Measurements from ENCODE around the gene ACTA2. TPM values are rescaled to one million over a fixed set of nuclear protein-coding genes. Genes with fewer than 3 reads are reported as not detected.

Gene ACTA2
- total RNA-seq, 1 donor from 2014 or later: 37.6 TPM

DNA sequence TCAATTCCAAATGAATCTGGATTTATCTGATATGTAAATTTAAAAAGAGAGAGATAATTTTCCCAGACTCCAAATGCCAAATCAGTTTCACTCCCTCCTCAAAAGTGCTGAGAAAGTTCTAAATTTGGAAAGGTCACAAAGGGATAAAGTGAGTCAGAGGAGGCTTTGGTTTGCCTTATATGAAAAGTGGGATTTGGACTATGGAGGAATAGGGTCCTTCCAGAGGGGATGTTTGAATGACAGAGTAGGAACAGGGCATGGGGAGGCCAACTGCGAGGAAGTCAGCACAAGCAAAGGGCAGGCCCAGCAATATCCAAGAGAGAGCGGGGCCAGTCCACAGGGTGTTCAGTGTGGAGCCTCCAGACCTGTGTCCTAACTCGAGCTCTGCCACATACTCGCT, 28.2 kb upstream of the ACTA2 start:
- DNase-seq (ENCODE audit: low read depth): no peak
- Histone ChIP-seq H3K4me3 (ENCODE audit: low read depth, low read length) (no peak overlapping the region), H3K27me3 (ENCODE audit: control insufficient read depth, insufficient read depth, low read length) (no peaks in the 10 kb centered on the region), H3K36me3 (ENCODE audit: control insufficient read depth, insufficient read depth, low read length) (no peaks in the 10 kb centered on the region)
- no peak for TF ChIP-seq CTCF (IDR thresholded peaks at IDR 0.05; ENCODE audit: insufficient read depth, low read length, poor library complexity, severe bottlenecking)

DNA sequence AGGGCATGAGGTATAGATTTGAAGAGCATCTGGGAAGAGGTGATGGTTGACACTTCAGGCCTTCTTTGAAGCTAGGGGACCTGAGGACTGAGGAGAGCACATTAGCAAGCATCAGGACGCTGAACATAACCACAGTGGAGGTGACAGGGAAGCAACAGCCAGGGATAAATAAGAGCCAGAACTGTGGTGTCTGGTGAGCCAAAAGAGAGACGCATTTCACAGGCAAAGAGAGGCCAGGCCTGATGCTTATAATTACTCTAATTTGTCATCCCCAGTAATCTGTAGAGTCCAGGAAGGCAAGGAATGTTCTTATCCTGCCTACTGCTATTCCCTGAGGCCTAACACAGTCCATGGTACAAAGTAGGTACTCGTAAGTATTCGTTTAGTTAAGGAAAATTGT, 27.7 kb upstream of the ACTA2 start:
- no peak overlapping the region for H3K4me3 ChIP-seq (ENCODE audit: low read depth, low read length)
- no peaks in the 10 kb centered on the region for H3K27me3 ChIP-seq (ENCODE audit: control insufficient read depth, insufficient read depth, low read length)
- no peak for TF ChIP-seq CTCF (IDR thresholded peaks at IDR 0.05; ENCODE audit: insufficient read depth, low read length, poor library complexity, severe bottlenecking)
- no peaks in the 10 kb centered on the region for H3K36me3 ChIP-seq (ENCODE audit: control insufficient read depth, insufficient read depth, low read length)
- no peak for DNase-seq (ENCODE audit: low read depth)

- TF ChIP-seq CTCF (IDR thresholded peaks at IDR 0.05; ENCODE audit: insufficient read depth, low read length, poor library complexity, severe bottlenecking): no peak
- H3K27me3 ChIP-seq (ENCODE audit: control insufficient read depth, insufficient read depth, low read length): no peaks in the 10 kb centered on the region
- no peaks in the 10 kb centered on the region for H3K36me3 ChIP-seq (ENCODE audit: control insufficient read depth, insufficient read depth, low read length)
- H3K4me3 ChIP-seq (ENCODE audit: low read depth, low read length): no peak overlapping the region
- DNase-seq (ENCODE audit: low read depth): no peak
Measured at GRCh38 chr10:88979603-88980002, 27.0 kb upstream of the ACTA2 start.

- H3K4me3 ChIP-seq (ENCODE audit: low read depth, low read length): no peak overlapping the region
- no peaks in the 10 kb centered on the region for H3K36me3 ChIP-seq (ENCODE audit: control insufficient read depth, insufficient read depth, low read length)
- H3K27me3 ChIP-seq (ENCODE audit: control insufficient read depth, insufficient read depth, low read length): no peaks in the 10 kb centered on the region
- TF ChIP-seq CTCF (IDR thresholded peaks at IDR 0.05; ENCODE audit: insufficient read depth, low read length, poor library complexity, severe bottlenecking): no peak
- no peak for DNase-seq (ENCODE audit: low read depth)
Measured at GRCh38 chr10:88979153-88979562, 26.6 kb upstream of the ACTA2 start.

DNA sequence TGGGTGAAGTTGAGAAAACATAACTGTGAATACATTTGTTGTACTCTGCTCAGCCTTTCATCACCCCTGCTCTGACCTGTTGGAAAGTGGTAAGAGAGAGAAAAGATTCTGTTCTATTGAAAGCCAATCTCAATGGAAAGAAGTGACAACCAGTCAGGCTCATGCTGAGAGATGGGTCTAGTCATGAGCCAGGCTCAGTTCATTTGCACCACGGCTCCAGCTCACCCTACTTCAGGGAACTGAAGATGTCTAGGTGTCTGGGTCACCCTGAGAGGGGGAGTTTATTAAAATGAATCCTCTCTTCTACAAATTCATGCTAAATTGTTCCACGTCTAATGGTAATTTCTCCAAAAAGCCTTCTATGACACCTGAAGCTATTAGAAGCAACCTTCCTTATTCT, 25.9 kb upstream of the ACTA2 start:
- no peaks in the 10 kb centered on the region for H3K36me3 ChIP-seq (ENCODE audit: control insufficient read depth, insufficient read depth, low read length)
- DNase-seq (ENCODE audit: low read depth): no peak
- TF ChIP-seq CTCF (IDR thresholded peaks at IDR 0.05; ENCODE audit: insufficient read depth, low read length, poor library complexity, severe bottlenecking): no peak
- H3K4me3 ChIP-seq (ENCODE audit: low read depth, low read length): no peak overlapping the region
- no peaks in the 10 kb centered on the region for H3K27me3 ChIP-seq (ENCODE audit: control insufficient read depth, insufficient read depth, low read length)

DNA sequence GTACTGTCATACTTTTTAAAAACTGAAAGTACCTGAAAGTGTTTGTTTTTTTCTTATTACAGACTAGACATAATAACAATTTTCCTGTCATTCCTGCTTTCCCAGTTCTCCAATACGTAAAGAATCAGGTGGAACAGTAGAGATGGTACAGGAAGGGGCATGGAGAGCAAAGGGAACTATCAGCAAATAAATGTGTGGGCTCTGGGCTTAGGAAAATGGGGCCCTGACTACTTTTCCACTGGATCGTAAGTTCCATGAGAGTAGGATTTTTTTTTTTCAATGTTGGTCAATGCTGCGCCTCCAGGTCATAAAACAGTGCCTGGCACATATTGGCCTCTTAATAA, 22.8 kb upstream of the ACTA2 start:
- TF ChIP-seq CTCF (IDR thresholded peaks at IDR 0.05; ENCODE audit: insufficient read depth, low read length, poor library complexity, severe bottlenecking): no peak
- Histone ChIP-seq H3K27me3 (ENCODE audit: control insufficient read depth, insufficient read depth, low read length) (no peaks in the 10 kb centered on the region), H3K4me3 (ENCODE audit: low read depth, low read length) (no peak overlapping the region), H3K36me3 (ENCODE audit: control insufficient read depth, insufficient read depth, low read length) (no peaks in the 10 kb centered on the region)
- no peak for DNase-seq (ENCODE audit: low read depth)

Measured in kidney epithelial cell (primary cell).